HEK293T (cell line): ENCODE data around the gene ELK3.

ENCODE experiments used
- CTCF ChIA-PET: fragments of 350-600 bp; formaldehyde crosslinking; extraction: SDS; loops from one replicate; lab custom pipeline; 2021; ENCODE audit warnings: antibody characterized with exemption, inconsistent platforms; lab: Yijun Ruan, JAX
- POLR2A ChIA-PET: fragments of 350-600 bp; formaldehyde crosslinking; extraction: SDS; loops from one replicate; lab custom pipeline; 2020; ENCODE audit warnings: antibody characterized with exemption, inconsistent platforms; lab: Yijun Ruan, JAX
- DNase-seq: peaks from one replicate; pipeline ENCODE4 v3.0.0; 2012; ENCODE audit warnings: mixed read lengths; ENCODE audit errors: extremely low spot score
- ARNT ChIP-seq: fragments of 450-650 bp; IDR thresholded peaks from 2 replicates; pipeline ENCODE4 v1.6.1; 2017; ENCODE audit warnings: mild to moderate bottlenecking
- BHLHE40 ChIP-seq: fragments of 450-650 bp; IDR thresholded peaks from 2 replicates; pipeline ENCODE4 v1.6.1; 2016; ENCODE audit warnings: mild to moderate bottlenecking, moderate library complexity, borderline replicate concordance
- CTBP1 ChIP-seq: fragments of 450-650 bp; IDR thresholded peaks from 2 replicates; pipeline ENCODE4 v1.6.1; 2016; ENCODE audit warnings: borderline replicate concordance
- ELF4 ChIP-seq: fragments of 450-650 bp; IDR thresholded peaks from 2 replicates; pipeline ENCODE4 v1.6.1; 2017; ENCODE audit warnings: antibody characterized with exemption
- FOXA1 ChIP-seq: fragments of 450-650 bp; IDR thresholded peaks from 2 replicates; pipeline ENCODE4 v1.6.1; 2016; ENCODE audit warnings: mild to moderate bottlenecking
- FOXK2 ChIP-seq: fragments of 450-650 bp; IDR thresholded peaks from 2 replicates; pipeline ENCODE4 v1.6.1; 2016; ENCODE audit warnings: mild to moderate bottlenecking
- FOXM1 ChIP-seq: fragments of 450-650 bp; IDR thresholded peaks from 2 replicates; pipeline ENCODE4 v1.6.1; 2017; ENCODE audit warnings: mild to moderate bottlenecking, borderline replicate concordance
- HDGF ChIP-seq: fragments of 450-650 bp; IDR thresholded peaks from 2 replicates; pipeline ENCODE4 v1.6.1; 2017; ENCODE audit warnings: antibody characterized with exemption, borderline replicate concordance
- L3MBTL2 ChIP-seq: fragments of 450-650 bp; conservative IDR thresholded peaks from 2 replicates; pipeline ENCODE4 v1.6.1; 2016; ENCODE audit warnings: mild to moderate bottlenecking
- LEF1 ChIP-seq: fragments of 450-650 bp; IDR thresholded peaks from 2 replicates; pipeline ENCODE4 v1.6.1; 2017; ENCODE audit warnings: mild to moderate bottlenecking, borderline replicate concordance
- NFRKB ChIP-seq: fragments of 450-650 bp; IDR thresholded peaks from 2 replicates; pipeline ENCODE4 v1.6.1; 2016; ENCODE audit warnings: mild to moderate bottlenecking, moderate library complexity
- PKNOX1 ChIP-seq: fragments of 450-650 bp; IDR thresholded peaks from 2 replicates; pipeline ENCODE4 v1.6.1; 2016
- SP1 ChIP-seq: fragments of 450-650 bp; IDR thresholded peaks from 2 replicates; pipeline ENCODE4 v1.6.1; 2017
- SUZ12 ChIP-seq: fragments of 450-650 bp; IDR thresholded peaks from 2 replicates; pipeline ENCODE4 v1.6.1; 2016; ENCODE audit warnings: mild to moderate bottlenecking
- TARDBP ChIP-seq: fragments of 450-650 bp; IDR thresholded peaks from 2 replicates; pipeline ENCODE4 v1.6.1; 2016
- ZNF384 ChIP-seq: fragments of 450-650 bp; IDR thresholded peaks from 2 replicates; pipeline ENCODE4 v1.6.1; 2016

Gene ELK3

GRCh38 chr12:96255077-96255476, 60.9 kb downstream of the ELK3 start:
- TF ChIP-seq PKNOX1 (no peak), L3MBTL2 (no peak), FOXK2 (no peak), BHLHE40 (no peak), FOXA1 (no peak), SP1 (no peak), CTBP1 (no peak), TARDBP (no peak), HDGF (no peak), SUZ12 (no peak), LEF1 (no peak), FOXM1 (no peak)
- ChIA-PET POLR2A (no interaction called here), CTCF (no interaction called here)
- DNase-seq = no peak

- TF ChIP-seq SUZ12 = no peak
- TF ChIP-seq FOXK2 = no peak
- no peak for TF ChIP-seq SP1
- ChIA-PET CTCF (no interaction called here), POLR2A (no interaction called here)
- no peak for DNase-seq
Observed at GRCh38 chr12:96256672-96257361, 62.6 kb downstream of the ELK3 start.

GRCh38 chr12:96257550-96258103, 63.5 kb downstream of the ELK3 start:
- DNase-seq = no peak
- ChIA-PET POLR2A (no interaction called here), CTCF (no interaction called here)
- TF ChIP-seq HDGF (no peak), SP1 (no peak), ZNF384 (no peak), PKNOX1 (no peak), NFRKB (no peak), L3MBTL2 (no peak), FOXM1 (no peak), CTBP1 (no peak), LEF1 (no peak), FOXA1 (no peak)

GRCh38 chr12:96258104-96258961, 64.2 kb downstream of the ELK3 start:
- ChIA-PET POLR2A (no interaction called here), CTCF (no interaction called here)
- TF ChIP-seq ZNF384 (no peak), NFRKB (no peak), SUZ12 (no peak), FOXA1 (no peak), LEF1 (no peak), SP1 (no peak), TARDBP (no peak), BHLHE40 (no peak)
- no peak for DNase-seq

GRCh38 chr12:96260231-96260630, 66.1 kb downstream of the ELK3 start:
- CTCF ChIA-PET = interaction anchor here (0.7 kb wide), 1 partner anchor 723 kb away, joined by 4 read pairs; no protein-coding TSS in a partner anchor

GRCh38 chr12:96260644-96261043, 66.5 kb downstream of the ELK3 start:
- no peak for TF ChIP-seq BHLHE40
- TF ChIP-seq PKNOX1 = no peak
- no peak for TF ChIP-seq SUZ12
- TF ChIP-seq L3MBTL2 = no peak
- TF ChIP-seq LEF1 = no peak
- no peak for TF ChIP-seq ZNF384
- no peak for TF ChIP-seq FOXM1
- TF ChIP-seq CTBP1 = no peak
- no peak for TF ChIP-seq FOXK2
- TF ChIP-seq FOXA1 = no peak
- TF ChIP-seq ELF4 = no peak
- no peak for TF ChIP-seq ARNT
- TF ChIP-seq NFRKB = no peak
- ChIA-PET CTCF (interaction anchor here (0.7 kb wide), 1 partner anchor 723 kb away, joined by 4 read pairs; no protein-coding TSS in a partner anchor), POLR2A (no interaction called here)
- no peak for DNase-seq

More at GRCh38 chr12:96260231-96260630, 66.1 kb downstream of the ELK3 start:
- POLR2A ChIA-PET = no interaction called here
- DNase-seq = no peak
- TF ChIP-seq LEF1 (no peak), ARNT (no peak), NFRKB (no peak), FOXA1 (no peak), PKNOX1 (no peak), BHLHE40 (no peak), ELF4 (no peak)
